PC-9 (cell line): Measurements from ENCODE around the gene MYLK.

Experiments used
- CTCF ChIP-seq: fragments of 200-600 bp; sonication (generic); conservative IDR thresholded peaks from 2 replicates; pipeline ENCODE4 v1.6.1; 2017; ENCODE audit warnings: mixed run types, antibody characterized with exemption, mild to moderate bottlenecking, moderate library complexity
- EZH2 ChIP-seq: fragments of 200-600 bp; sonication (generic); IDR thresholded peaks from 2 replicates; pipeline ENCODE4 v1.8.0; 2017; ENCODE audit warnings: antibody characterized with exemption, low read depth

- TF ChIP-seq CTCF (no peak), EZH2 (no peak)
Observed at GRCh38 chr3:123752228-123752627, 131.9 kb downstream of the MYLK start.
